Endothelial cell of umbilical vein (primary cell): ENCODE data around the gene BCL2A1. TPM values are rescaled to one million over a fixed set of nuclear protein-coding genes. Genes with fewer than 3 reads are reported as not detected.

Experiments
- BruUV-seq: library from RNA; stranded (reverse); fragments of 400-500 nt; replicated peaks from 2 replicates; lab custom pipeline; 2021; lab: Mats Ljungman, UMichigan
- CTCF ChIA-PET: fragments of 300-600, 350-600 bp; sonication (Branson Sonifier 250); formaldehyde crosslinking; loops from one replicate; lab custom pipeline; 2021; ENCODE audit warnings: antibody characterized with exemption, inconsistent platforms; lab: Charles Lee
- POLR2A ChIA-PET: fragments of 300-600, 350-600 bp; sonication (Branson Sonifier 250); formaldehyde crosslinking; loops from one replicate; lab custom pipeline; 2021; ENCODE audit warnings: antibody characterized with exemption, inconsistent platforms; lab: Charles Lee
- DNase-seq: peaks from one replicate; pipeline ENCODE4 v3.0.0-alpha.2; 2011; ENCODE audit warnings: low read depth, low spot score
- FAIRE-seq: peaks from 2 replicates; lab custom pipeline; 2011; peaks lifted over from hg19 to GRCh38; lab: Jason Lieb, UNC
- H2AFZ ChIP-seq: 2 replicates; pipeline ENCODE4 v1.6.0; 2012; ENCODE audit warnings: low read depth, low read length, control low read depth, inconsistent platforms
- H3K27ac ChIP-seq: 2 replicates; pipeline ENCODE4 v1.5.1; 2011; ENCODE audit warnings: low read depth, mild to moderate bottlenecking, control low read depth, low read length, moderate library complexity; ENCODE audit not compliant: insufficient read depth
- H3K27me3 ChIP-seq, 2 experiments: 2 replicates each; pipeline versions ENCODE4 v1.6.0 to v1.6.1; 2011; ENCODE audit warnings: low read length in 2 of 2, mixed read lengths in 1 of 2; ENCODE audit not compliant: control insufficient read depth in 2 of 2, insufficient read depth in 2 of 2
- H3K36me3 ChIP-seq, 2 experiments: 2 replicates in 1 of 2; 3 replicates in 1 of 2; pipeline ENCODE4 v1.5.1; 2011; ENCODE audit warnings: low read length in 2 of 2, mild to moderate bottlenecking in 1 of 2, moderate library complexity in 1 of 2; ENCODE audit not compliant: control insufficient read depth in 2 of 2, insufficient read depth in 2 of 2; ENCODE audit errors: extremely low read depth in 1 of 2
- H3K4me1 ChIP-seq: 3 replicates; pipeline ENCODE4 v1.5.1; 2011; ENCODE audit warnings: mild to moderate bottlenecking, low read length; ENCODE audit not compliant: control insufficient read depth, insufficient read depth; ENCODE audit errors: extremely low read depth
- H3K4me2 ChIP-seq: 2 replicates; pipeline ENCODE4 v1.6.1; 2011; ENCODE audit warnings: low read length, control low read depth, mixed read lengths; ENCODE audit not compliant: insufficient read depth
- H3K4me3 ChIP-seq, 3 experiments: fragments of 200-600 bp in 1 of 3; sonication (generic), shearing (Covaris generic) in 1 of 3; replicated peaks in 1 of 3; 2 replicates each; pipeline ENCODE4 v1.5.1; 2011 to 2016; ENCODE audit warnings: control low read depth in 3 of 3, low read length in 3 of 3, mild to moderate bottlenecking in 2 of 3, inconsistent platforms in 1 of 3, low read depth in 1 of 3, moderate library complexity in 1 of 3; ENCODE audit not compliant: insufficient read depth in 1 of 3
- H3K79me2 ChIP-seq: 2 replicates; pipeline ENCODE4 v1.6.0; 2012; ENCODE audit warnings: low read length, inconsistent platforms; ENCODE audit not compliant: control insufficient read depth, insufficient read depth
- H3K9ac ChIP-seq: replicated peaks from 2 replicates; pipeline ENCODE3; 2011; ENCODE audit warnings: low read length, control low read depth; ENCODE audit not compliant: insufficient read depth; ENCODE audit errors: extremely low read depth
- H3K9me1 ChIP-seq: replicated peaks from 3 replicates; pipeline ENCODE4 v1.6.0; 2011; ENCODE audit warnings: mild to moderate bottlenecking, low read length; ENCODE audit not compliant: control insufficient read depth, insufficient read depth; ENCODE audit errors: extremely low read depth
- H3K9me3 ChIP-seq: replicated peaks from 2 replicates; pipeline ENCODE4 v1.5.1; 2012; ENCODE audit warnings: low read length, inconsistent platforms; ENCODE audit not compliant: control insufficient read depth, insufficient read depth
- H4K20me1 ChIP-seq: replicated peaks from 2 replicates; pipeline ENCODE3; 2011; ENCODE audit warnings: mild to moderate bottlenecking, low read length; ENCODE audit not compliant: control insufficient read depth, insufficient read depth; ENCODE audit errors: extremely low read depth
- EZH2 ChIP-seq: IDR thresholded peaks from 2 replicates; pipeline ENCODE4 v1.6.1; 2012; ENCODE audit warnings: borderline replicate concordance, low read depth, mild to moderate bottlenecking, moderate library complexity, low read length, inconsistent platforms; ENCODE audit not compliant: severe bottlenecking
- FOS ChIP-seq: IDR thresholded peaks from 2 replicates; pipeline ENCODE4 v1.6.1; 2011; ENCODE audit warnings: mild to moderate bottlenecking, low read length, moderate library complexity, borderline replicate concordance; ENCODE audit not compliant: insufficient read depth
- GATA2 ChIP-seq: IDR thresholded peaks from 2 replicates; pipeline ENCODE4 v1.7.0; 2011; ENCODE audit warnings: low read depth, mild to moderate bottlenecking, moderate library complexity, mixed read lengths, low read length; ENCODE audit not compliant: insufficient read length, insufficient read depth
- JUN ChIP-seq: IDR thresholded peaks from 2 replicates; pipeline ENCODE4 v1.6.1; 2011; ENCODE audit warnings: borderline replicate concordance, low read depth; ENCODE audit not compliant: insufficient read length, insufficient read depth
- MYC ChIP-seq: IDR thresholded peaks from one replicate; pipeline ENCODE4 v1.6.1; 2011; ENCODE audit warnings: mild to moderate bottlenecking, low read depth, low read length
- POLR2A ChIP-seq: IDR thresholded peaks from 2 replicates; pipeline ENCODE4 v1.6.1; 2012; ENCODE audit warnings: low read depth, mild to moderate bottlenecking, control low read depth, low read length
- POLR2AphosphoS5 ChIP-seq: IDR thresholded peaks from 2 replicates; pipeline ENCODE4 v1.6.1; 2012; ENCODE audit warnings: low read depth, mild to moderate bottlenecking, control low read depth, low read length, moderate library complexity; ENCODE audit not compliant: insufficient read depth
- dilution Hi-C: fragments of 300-500 bp; cut with MboI; formaldehyde crosslinking; loops from one replicate; pipeline ENCODE4 v1.15.0; 2019; ENCODE audit warnings: low sequenced_read_pairs; ENCODE audit not compliant: extremely low pct_ligation_motif_present
- intact Hi-C: fragments of 100-400 bp; cut with micrococcal nuclease; formaldehyde crosslinking; loops from one replicate; pipeline ENCODE4 v1.10.0; 2022
- polyA plus RNA-seq, 4 experiments: library from polyadenylated mRNA; depleted of rRNA in 3 of 4; stranded (reverse) in 3 of 4; unstranded in 1 of 4; fragments of >200 nt; gene quantifications; 2 replicates each; pipeline versions ENCODE4 v1.2.1 to v1.2.3, GENCODE V29; 2011 to 2012; ENCODE audit warnings: missing spikeins in 1 of 4
- total RNA-seq: library from RNA; stranded (reverse); gene quantifications from 2 replicates; pipeline ENCODE4 v1.2.3, GENCODE V29; 2021
- TF ChIP-seq, protein P1 (sequence below): IDR thresholded peaks from 2 replicates; pipeline ENCODE4 v1.6.1; 2011; ENCODE audit not compliant: insufficient read depth, insufficient read length
- TF ChIP-seq, protein P2 (sequence below), 2 donors: IDR thresholded peaks; 1 replicate in 1 of 2; 2 replicates in 1 of 2; pipeline ENCODE4 v1.5.1; 2011; ENCODE audit warnings: low read length in 2 of 2, mild to moderate bottlenecking in 2 of 2, moderate library complexity in 2 of 2, control low read depth in 1 of 2, inconsistent platforms in 1 of 2, low read depth in 1 of 2; ENCODE audit not compliant: insufficient read depth in 1 of 2; ENCODE audit errors: extremely low read depth in 1 of 2

The BCL2A1 gene
- total and polyA plus RNA-seq, 2 donors (not counting 3 experiments of a cell fraction or from before 2014, with no cell fraction given) = not detected

DNA sequence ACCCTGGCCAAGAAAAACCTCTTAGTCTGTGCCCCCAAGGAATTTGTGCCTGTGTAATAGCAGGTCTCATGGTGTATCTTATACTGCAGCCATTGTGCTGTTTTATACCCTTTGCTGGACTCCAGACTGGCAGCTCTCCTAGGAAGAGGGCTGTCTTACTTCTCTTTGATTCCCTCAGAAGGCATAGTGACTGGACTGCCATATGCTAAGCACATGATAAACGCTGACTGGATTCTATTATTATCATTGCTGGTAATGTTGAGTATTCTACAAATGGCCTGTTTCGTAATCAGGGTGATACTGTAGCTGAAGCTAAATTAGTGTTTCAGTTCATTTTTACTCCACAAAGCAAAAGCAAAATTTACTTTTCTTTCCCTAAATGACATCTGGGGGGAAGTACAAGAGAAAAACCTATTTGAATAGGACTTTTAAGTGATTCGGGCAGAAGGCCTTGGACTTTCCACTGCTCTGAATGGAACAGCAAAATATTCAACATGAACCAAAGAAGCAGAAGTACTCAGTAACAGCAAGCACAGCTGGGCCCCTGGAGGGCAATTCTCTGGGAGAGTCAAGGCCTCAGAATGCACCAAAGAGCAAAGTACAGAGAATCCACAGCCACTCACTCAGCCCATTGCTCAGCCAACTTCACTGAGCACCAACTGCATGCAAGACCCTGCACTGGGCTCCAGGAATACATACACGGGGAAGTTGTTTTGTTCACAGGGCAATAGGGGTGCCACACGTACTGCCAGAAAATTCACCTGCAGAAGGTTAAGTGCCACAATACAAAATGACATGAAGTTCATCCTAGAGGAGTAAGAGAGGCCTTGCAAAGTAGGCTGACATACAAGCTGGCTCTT is 7.9 kb upstream of the BCL2A1 start:
- BruUV-seq = no TSS peak
- CTCF ChIA-PET = interaction anchor here (1.5 kb wide), 1 partner anchor 11 kb away, joined by 4 read pairs; no protein-coding TSS in a partner anchor
- Histone ChIP-seq H3K4me3 (no peak overlapping the region), H4K20me1 (no peaks in the 10 kb centered on the region), H3K9me1 (no peaks in the 10 kb centered on the region), H3K36me3 (no peaks in the 10 kb centered on the region), H3K4me2 (no peak overlapping the region), H2AFZ (no peak overlapping the region), H3K27ac (no peak overlapping the region), H3K27me3 (peaks cover 0 to 3% of the 10 kb centered on the region in 2 experiments), H3K9me3 (no peaks in the 10 kb centered on the region), H3K79me2 (no peaks in the 10 kb centered on the region), H3K4me1 (no peaks in the 10 kb centered on the region), H3K9ac (no peak overlapping the region)
- TF ChIP-seq POLR2A (no peak), GATA2 (no peak), JUN (no peak), POLR2AphosphoS5 (no peak), FOS (no peak), MYC (no peak), EZH2 (no peak)
- TF ChIP-seq, protein P1, sequence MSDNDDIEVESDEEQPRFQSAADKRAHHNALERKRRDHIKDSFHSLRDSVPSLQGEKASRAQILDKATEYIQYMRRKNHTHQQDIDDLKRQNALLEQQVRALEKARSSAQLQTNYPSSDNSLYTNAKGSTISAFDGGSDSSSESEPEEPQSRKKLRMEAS = no peak
- TF ChIP-seq, protein P2, sequence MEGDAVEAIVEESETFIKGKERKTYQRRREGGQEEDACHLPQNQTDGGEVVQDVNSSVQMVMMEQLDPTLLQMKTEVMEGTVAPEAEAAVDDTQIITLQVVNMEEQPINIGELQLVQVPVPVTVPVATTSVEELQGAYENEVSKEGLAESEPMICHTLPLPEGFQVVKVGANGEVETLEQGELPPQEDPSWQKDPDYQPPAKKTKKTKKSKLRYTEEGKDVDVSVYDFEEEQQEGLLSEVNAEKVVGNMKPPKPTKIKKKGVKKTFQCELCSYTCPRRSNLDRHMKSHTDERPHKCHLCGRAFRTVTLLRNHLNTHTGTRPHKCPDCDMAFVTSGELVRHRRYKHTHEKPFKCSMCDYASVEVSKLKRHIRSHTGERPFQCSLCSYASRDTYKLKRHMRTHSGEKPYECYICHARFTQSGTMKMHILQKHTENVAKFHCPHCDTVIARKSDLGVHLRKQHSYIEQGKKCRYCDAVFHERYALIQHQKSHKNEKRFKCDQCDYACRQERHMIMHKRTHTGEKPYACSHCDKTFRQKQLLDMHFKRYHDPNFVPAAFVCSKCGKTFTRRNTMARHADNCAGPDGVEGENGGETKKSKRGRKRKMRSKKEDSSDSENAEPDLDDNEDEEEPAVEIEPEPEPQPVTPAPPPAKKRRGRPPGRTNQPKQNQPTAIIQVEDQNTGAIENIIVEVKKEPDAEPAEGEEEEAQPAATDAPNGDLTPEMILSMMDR (IDR thresholded peaks at IDR 0.05; ENCODE audit: extremely low read depth in 1 of 2, insufficient read depth in 1 of 2, low read depth in 1 of 2, low read length in 2 of 2) = no peak
- POLR2A ChIA-PET = no interaction called here
- dilution Hi-C loops = no loop called here
- no peak for FAIRE-seq
- intact Hi-C loops = no loop called here
- DNase-seq = no peak
